Dermis blood vessel endothelial cell (primary cell): ENCODE measurements around the gene PDZRN4. TPM values are rescaled to one million over a fixed set of nuclear protein-coding genes. Genes with fewer than 3 reads are reported as not detected.
"Not testable (repeated sequence)": the region's sequence is repeated elsewhere in the genome, so short reads cannot be mapped to it uniquely, and the experiment has no call there.

Experiments
- DNase-seq: peaks from one replicate; pipeline ENCODE4 v3.0.0; 2010
- total RNA-seq: library from RNA; depleted of rRNA; stranded (reverse); fragments of >200 nt; gene quantifications from 2 replicates; pipeline ENCODE4 v1.2.3, GENCODE V29; 2014

Gene PDZRN4
- total RNA-seq, 1 donor from 2014 or later = not detected

GRCh38 chr12:41286426-41286825 is 98.3 kb downstream of the PDZRN4 start:
- DNase-seq = no peak

- DNase-seq = no peak
These were observed 99.5 kb downstream of the PDZRN4 start for GRCh38 chr12:41287500-41288141.

GRCh38 chr12:41288142-41288811 is 100.2 kb downstream of the PDZRN4 start:
- no peak for DNase-seq

- DNase-seq = no peak
These were observed 101.4 kb downstream of the PDZRN4 start for GRCh38 chr12:41289501-41289900.

GRCh38 chr12:41293011-41293410 is 104.9 kb downstream of the PDZRN4 start:
- no peak for DNase-seq

GRCh38 chr12:41293461-41293860 is 105.3 kb downstream of the PDZRN4 start:
- no peak for DNase-seq

- no peak for DNase-seq
These were observed 114.9 kb downstream of the PDZRN4 start for GRCh38 chr12:41302979-41303403.

GRCh38 chr12:41304526-41304925 is 116.4 kb downstream of the PDZRN4 start:
- DNase-seq = no peak

- DNase-seq = no peak
These were observed 122.2 kb downstream of the PDZRN4 start for GRCh38 chr12:41310367-41310766.

GRCh38 chr12:41311883-41312282 is 123.8 kb downstream of the PDZRN4 start:
- DNase-seq = no peak

- DNase-seq = not testable (repeated sequence)
These were observed 124.3 kb downstream of the PDZRN4 start for GRCh38 chr12:41312451-41312850.

- no peak for DNase-seq
These were observed 137.2 kb downstream of the PDZRN4 start for GRCh38 chr12:41325336-41325735.

GRCh38 chr12:41327096-41327895 is 139.2 kb downstream of the PDZRN4 start:
- no peak for DNase-seq

- no peak for DNase-seq
These were observed 145.9 kb downstream of the PDZRN4 start for GRCh38 chr12:41333974-41334373.

GRCh38 chr12:41334390-41334789 is 146.3 kb downstream of the PDZRN4 start:
- no peak for DNase-seq

GRCh38 chr12:41336041-41336549 is 148.0 kb downstream of the PDZRN4 start:
- no peak for DNase-seq

- no peak for DNase-seq
These were observed 151.7 kb downstream of the PDZRN4 start for GRCh38 chr12:41339784-41340183.

- no peak for DNase-seq
These were observed 156.8 kb downstream of the PDZRN4 start for GRCh38 chr12:41344776-41345470.

GRCh38 chr12:41348198-41348597 is 160.1 kb downstream of the PDZRN4 start:
- no peak for DNase-seq

- no peak for DNase-seq
These were observed 168.1 kb downstream of the PDZRN4 start for GRCh38 chr12:41356181-41356580.

GRCh38 chr12:41361738-41362137 is 173.6 kb downstream of the PDZRN4 start:
- DNase-seq = no peak

- no peak for DNase-seq
These were observed 174.4 kb downstream of the PDZRN4 start for GRCh38 chr12:41362510-41362909.

- DNase-seq = no peak
These were observed 174.8 kb downstream of the PDZRN4 start for GRCh38 chr12:41362931-41363330.
